Omental fat pad (tissue), 4 donors: ENCODE measurements around the gene MICALL1. TPM values are rescaled to one million over a fixed set of nuclear protein-coding genes. Genes with fewer than 3 reads are reported as not detected.

Source experiments
- ATAC-seq: fragments of 150-250 bp; one replicate; pipeline ENCODE4 v1.9.1; 2016; ENCODE audit warnings: mild to moderate bottlenecking, moderate library complexity; ENCODE audit not compliant: low FRiP score
- DNase-seq: peaks from one replicate; pipeline ENCODE4 v3.0.0-alpha.2; 2019; ENCODE audit warnings: low spot score
- CTCF ChIP-seq, 3 donors: fragments of 450-650 bp; IDR thresholded peaks; one replicate each; pipeline ENCODE4 v1.5.1; 2016 to 2017; ENCODE audit warnings: antibody characterized with exemption in 3 of 3, mild to moderate bottlenecking in 3 of 3, moderate library complexity in 2 of 3
- total RNA-seq, 4 donors: library from RNA; depleted of rRNA; stranded (reverse); fragments of >200 nt; gene quantifications; one replicate each; pipeline ENCODE4 v1.1.0, GENCODE V29; 2016

The MICALL1 gene
- 10 to 100 TPM; 15.4 to 42.4 (median 20.6) TPM for total RNA-seq

GRCh38 chr22:37905534-37906363, at the start of gene MICALL1:
Gene MICALL1, plus strand, starts transcription at chr22:37906297. Its CDS starts 126 bp downstream, at chr22:37906423.
- ATAC-seq = peak; percentile 82
- no peak for DNase-seq

GRCh38 chr22:37860796-37861421, 45.2 kb upstream of the MICALL1 start:
- DNase-seq = no peak
- no peak for ATAC-seq
- TF ChIP-seq CTCF (IDR thresholded peaks at IDR 0.05) = no peak

More at GRCh38 chr22:37905534-37906363, at the start of gene MICALL1:
- no peak for TF ChIP-seq CTCF (IDR thresholded peaks at IDR 0.05)

GRCh38 chr22:37862570-37863325, 43.3 kb upstream of the MICALL1 start:
- no peak for DNase-seq
- peak; percentile 25 for ATAC-seq
- TF ChIP-seq CTCF (IDR thresholded peaks at IDR 0.05) = no peak

GRCh38 chr22:37865510-37865909, 40.6 kb upstream of the MICALL1 start:
- ATAC-seq (no peak), DNase-seq (no peak)
- no peak for TF ChIP-seq CTCF (IDR thresholded peaks at IDR 0.05)

GRCh38 chr22:37870273-37870672, 35.8 kb upstream of the MICALL1 start:
- no peak for DNase-seq
- ATAC-seq = no peak
- TF ChIP-seq CTCF (IDR thresholded peaks at IDR 0.05) = no peak

GRCh38 chr22:37880668-37881440, 25.2 kb upstream of the MICALL1 start:
- TF ChIP-seq CTCF (IDR thresholded peaks at IDR 0.05) = no peak
- ATAC-seq (no peak), DNase-seq (no peak)
